Activated T-cell treated with anti-CD3 and anti-CD28 coated beads for 1 hour (primary cell): ENCODE measurements around the gene ZKSCAN8.
A peak's percentile ranks its signal among the peaks of the same experiment; 100 is the strongest.

Experiments used
- DNase-seq: peaks from one replicate; pipeline ENCODE4 v3.0.0-alpha.2; 2020; ENCODE audit warnings: low read depth

ZKSCAN8 gene

GRCh38 chr6:28139860-28140543, 1.7 kb upstream of the ZKSCAN8 start:
- DNase-seq: no peak

GRCh38 chr6:28140616-28141015, 1.1 kb upstream of the ZKSCAN8 start:
- DNase-seq: no peak

GRCh38 chr6:28142446-28142845, 763 bp downstream of the ZKSCAN8 start:
- DNase-seq: no peak

DNA sequence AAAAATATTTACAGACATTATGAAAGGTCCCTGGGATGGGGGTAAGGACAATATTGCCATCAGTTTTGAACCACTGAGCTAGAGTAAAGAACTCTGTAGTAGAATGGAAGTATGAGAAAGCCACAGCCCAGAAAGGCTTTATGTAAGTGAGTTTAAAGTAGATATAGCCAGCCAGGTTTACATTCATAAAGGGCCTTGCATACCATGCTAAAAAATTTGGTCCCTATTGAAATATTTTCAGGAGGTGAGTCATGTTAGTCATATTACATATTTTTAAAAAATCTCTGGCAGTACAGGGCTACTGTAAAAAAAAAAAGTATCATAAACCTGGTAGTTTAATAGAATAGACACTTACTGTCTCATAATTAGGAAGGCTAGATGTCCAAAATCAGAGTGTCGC, 3.5 kb downstream of the ZKSCAN8 start:
- DNase-seq: no peak

GRCh38 chr6:28152531-28152930, 10.8 kb downstream of the ZKSCAN8 start:
- no peak for DNase-seq

GRCh38 chr6:28153546-28153945, 11.9 kb downstream of the ZKSCAN8 start:
- no peak for DNase-seq

- no peak for DNase-seq
These were observed 12.7 kb downstream of the ZKSCAN8 start for GRCh38 chr6:28154357-28154756.

DNA sequence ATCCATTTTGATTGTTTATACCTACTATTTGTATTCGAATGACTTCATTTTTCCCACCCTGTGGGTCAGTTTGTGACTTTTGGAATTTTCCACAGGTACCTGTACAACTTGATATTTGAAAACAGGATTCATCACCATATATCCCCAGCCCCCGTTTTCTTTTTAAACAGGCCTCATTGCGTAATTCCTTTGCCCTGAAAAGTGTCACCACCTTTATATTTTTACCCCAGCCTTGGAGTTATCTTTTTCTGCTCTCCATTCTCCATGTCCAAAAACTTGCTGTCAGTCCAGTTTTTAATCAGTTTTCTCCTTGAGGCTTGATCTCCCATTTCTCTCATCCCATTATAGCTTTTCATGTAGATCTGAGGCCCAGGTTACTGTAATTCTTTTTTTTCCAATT, 16.6 kb downstream of the ZKSCAN8 start:
- DNase-seq: no peak

DNA sequence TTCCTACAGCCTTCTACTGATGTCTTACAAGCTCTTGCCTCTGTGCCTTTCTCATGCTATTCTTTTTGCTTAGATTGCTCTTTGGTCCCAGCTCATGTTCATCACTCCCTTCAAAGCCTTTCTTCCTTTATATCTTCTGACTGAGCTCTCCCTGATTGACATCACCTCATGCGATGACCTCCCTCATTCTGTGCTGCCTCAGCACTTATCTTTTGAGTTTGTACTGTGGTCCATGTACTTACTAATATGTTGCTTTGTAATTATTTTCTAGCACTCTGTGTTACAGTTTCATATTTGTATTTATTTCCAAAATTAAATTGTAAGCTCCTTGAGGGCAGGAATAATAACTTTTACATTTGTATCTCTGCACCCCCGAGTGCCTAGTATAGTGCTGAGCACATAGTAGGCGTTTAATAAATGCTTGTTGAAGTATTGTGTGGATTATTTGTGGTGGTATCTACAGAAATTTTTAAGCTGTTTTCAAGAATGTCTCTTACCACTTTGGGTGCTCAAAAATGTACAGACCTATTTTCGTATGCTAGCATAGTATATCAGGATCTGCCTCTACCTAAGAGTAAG, 17.4 kb downstream of the ZKSCAN8 start:
- DNase-seq: no peak

DNA sequence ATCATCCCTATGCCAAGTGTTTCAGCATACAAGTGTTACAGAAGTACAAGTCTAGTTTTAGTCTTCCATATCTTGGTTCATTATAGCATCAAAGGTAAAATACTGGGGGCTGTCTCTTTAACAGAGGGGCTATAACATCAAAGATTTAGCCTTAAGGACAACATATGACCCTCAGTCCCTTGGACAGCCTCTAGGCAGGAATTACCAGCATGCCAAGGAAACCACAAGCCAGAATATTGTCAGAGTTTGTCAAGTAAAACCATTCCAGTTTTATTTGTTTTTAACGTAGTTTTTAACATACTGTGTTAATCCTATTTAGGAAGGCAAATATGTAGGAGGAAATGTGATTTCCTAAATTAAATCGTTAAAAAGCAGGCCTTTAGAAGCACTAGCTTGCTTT, 18.6 kb downstream of the ZKSCAN8 start:
- DNase-seq: no peak

DNA sequence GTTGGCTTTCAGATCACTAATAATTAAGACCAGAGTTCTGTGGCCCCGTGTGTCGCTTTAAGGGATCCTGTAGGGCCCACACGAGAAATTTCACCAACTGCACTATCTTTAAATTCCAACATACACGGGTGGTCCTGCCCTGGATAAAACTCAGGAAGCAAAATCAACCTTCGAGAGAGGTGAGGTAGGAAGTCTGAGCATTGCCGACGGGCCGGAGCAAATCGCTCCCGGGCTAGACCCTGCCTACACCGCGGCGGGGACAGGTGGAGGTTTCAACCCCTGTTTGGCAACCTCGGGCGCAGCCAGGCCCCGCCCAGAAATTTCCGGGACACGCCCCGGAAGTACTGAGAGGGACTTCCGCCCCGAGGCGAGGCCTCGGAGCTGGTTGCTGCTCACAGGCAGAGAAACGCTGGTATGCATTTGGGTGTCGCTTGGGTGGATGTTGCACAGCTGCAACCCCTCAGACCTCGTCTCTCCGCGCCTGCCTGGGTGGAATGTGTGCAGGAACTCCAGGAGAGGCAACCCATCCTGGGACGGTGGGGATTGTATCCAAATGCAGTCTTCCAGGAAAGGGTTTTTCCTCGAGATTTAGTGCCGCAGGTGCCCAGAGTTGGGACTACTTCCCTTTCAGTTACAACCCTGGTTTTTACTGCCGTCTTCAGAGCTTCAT, 19.9 kb downstream of the ZKSCAN8 start:
- DNase-seq: peak; percentile 73

DNA sequence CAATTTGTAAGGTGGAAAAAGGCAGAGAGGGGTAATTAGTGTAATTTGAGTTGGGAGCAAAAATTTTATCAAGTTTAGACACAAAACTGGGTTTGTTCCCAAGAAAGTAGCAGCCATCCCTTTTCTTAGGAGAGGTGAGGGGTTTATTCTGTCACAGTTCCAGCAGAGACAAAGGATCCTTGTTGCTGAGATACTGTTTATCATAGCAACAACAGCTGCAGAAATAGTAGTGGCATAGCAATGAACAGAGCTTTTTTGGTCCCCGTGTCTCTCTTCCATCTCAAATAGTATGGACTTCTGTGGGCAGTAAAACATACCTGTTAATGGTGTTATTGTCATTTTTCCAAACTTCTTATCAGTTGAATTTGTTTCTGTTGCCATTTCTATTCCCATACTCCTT, 23.9 kb downstream of the ZKSCAN8 start:
- DNase-seq: no peak

DNA sequence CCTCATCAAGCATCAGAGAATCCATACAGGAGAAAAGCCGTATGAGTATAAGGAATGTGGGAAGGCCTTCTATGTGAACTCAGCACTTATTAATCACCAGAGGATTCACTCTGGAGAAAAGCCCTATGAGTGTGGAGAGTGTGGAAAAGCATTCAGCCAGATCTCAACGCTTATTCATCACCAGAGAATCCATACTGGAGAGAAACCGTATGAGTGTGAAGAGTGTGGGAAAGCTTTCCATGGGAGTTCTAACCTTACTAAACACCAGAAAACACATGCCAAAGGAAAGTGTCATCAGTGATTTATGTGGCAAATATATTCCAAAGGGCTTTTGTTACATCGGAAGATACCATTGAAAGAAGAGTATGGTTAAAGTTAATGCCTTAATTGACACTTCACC, 25.4 kb downstream of the ZKSCAN8 start:
- DNase-seq: no peak

GRCh38 chr6:28167926-28168325, 26.2 kb downstream of the ZKSCAN8 start:
- DNase-seq: no peak

DNA sequence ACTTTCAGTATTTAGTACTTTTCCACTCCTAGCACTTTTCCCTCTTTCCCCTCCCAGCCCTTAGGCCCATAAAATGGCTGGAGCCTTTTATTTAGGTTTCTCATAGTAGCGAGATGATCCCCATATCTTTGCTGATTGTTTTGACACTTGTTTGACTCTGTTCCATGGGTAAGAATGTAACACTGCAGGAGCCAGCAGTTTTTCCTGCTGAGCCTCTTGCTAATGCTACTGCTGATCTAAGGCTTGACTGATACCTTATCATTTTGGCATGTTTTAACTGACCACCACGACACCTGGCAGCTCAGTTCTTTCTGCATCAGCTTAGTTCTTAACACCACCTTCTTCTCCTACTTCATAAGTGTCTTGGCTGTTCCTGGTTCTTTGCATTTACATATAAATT, 29.6 kb downstream of the ZKSCAN8 start:
- DNase-seq: no peak

GRCh38 chr6:28172006-28172405, 30.3 kb downstream of the ZKSCAN8 start:
- DNase-seq: no peak

GRCh38 chr6:28176373-28176772, 34.7 kb downstream of the ZKSCAN8 start:
- no peak for DNase-seq

DNA sequence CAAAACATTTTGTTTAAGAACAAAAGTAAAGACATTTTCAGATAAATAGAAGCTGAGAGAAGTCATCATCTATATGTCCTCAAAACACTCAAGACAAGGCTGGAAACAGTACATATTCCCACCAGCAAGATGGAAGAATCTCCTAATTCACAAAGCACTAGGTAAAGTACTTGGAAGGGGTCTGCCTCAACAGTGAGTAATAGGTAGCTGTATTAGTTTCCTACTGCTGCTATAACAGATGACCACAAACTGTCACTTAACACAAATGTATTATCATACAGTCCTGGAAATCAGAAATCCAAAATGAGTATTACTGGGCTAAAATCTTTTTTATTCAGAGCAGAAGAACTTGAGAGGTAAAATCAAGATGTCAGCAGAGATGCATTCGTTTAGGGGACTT, 40.6 kb downstream of the ZKSCAN8 start:
- no peak for DNase-seq

- DNase-seq: no peak
These were observed 46.7 kb downstream of the ZKSCAN8 start for GRCh38 chr6:28188111-28188979.

GRCh38 chr6:28200020-28200419, 58.3 kb downstream of the ZKSCAN8 start:
- no peak for DNase-seq

- no peak for DNase-seq
These were observed 61.5 kb downstream of the ZKSCAN8 start for GRCh38 chr6:28203201-28203600.

DNA sequence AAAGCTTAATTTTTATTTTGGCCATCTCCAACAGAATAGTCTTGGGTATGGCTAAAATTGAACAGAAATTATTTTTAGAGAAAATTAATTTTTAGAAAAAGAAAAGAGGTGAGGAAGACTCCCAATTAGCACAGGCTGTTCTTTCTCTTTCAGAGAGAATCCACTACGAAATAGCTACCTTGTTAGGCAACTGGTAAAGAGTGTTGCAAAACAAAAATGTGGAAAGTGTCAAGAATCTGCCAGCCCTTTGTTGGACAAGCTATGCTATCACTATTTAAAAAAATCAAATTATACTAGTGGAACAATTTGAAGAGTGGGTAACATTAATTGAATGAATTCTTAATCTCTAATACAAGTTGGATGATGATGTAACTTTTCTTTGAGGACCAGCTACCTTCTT, 64.2 kb downstream of the ZKSCAN8 start:
- DNase-seq: no peak

GRCh38 chr6:28206527-28206926, 64.8 kb downstream of the ZKSCAN8 start:
- no peak for DNase-seq
